ENCODE results near the gene PLN. TPM values are rescaled to one million over a fixed set of nuclear protein-coding genes. Genes with fewer than 3 reads are reported as not detected.

The PLN gene
- total and polyA plus RNA-seq, 10 of the 15 experiments (the other 5 are each of a cell fraction or from before 2014, with no cell fraction given) = 0.16 to 0.44 TPM; not detected in 8

GRCh38 chr6:118565311-118565960 is 17.3 kb downstream of the PLN start (continued):
- TF ChIP-seq, protein P1, sequence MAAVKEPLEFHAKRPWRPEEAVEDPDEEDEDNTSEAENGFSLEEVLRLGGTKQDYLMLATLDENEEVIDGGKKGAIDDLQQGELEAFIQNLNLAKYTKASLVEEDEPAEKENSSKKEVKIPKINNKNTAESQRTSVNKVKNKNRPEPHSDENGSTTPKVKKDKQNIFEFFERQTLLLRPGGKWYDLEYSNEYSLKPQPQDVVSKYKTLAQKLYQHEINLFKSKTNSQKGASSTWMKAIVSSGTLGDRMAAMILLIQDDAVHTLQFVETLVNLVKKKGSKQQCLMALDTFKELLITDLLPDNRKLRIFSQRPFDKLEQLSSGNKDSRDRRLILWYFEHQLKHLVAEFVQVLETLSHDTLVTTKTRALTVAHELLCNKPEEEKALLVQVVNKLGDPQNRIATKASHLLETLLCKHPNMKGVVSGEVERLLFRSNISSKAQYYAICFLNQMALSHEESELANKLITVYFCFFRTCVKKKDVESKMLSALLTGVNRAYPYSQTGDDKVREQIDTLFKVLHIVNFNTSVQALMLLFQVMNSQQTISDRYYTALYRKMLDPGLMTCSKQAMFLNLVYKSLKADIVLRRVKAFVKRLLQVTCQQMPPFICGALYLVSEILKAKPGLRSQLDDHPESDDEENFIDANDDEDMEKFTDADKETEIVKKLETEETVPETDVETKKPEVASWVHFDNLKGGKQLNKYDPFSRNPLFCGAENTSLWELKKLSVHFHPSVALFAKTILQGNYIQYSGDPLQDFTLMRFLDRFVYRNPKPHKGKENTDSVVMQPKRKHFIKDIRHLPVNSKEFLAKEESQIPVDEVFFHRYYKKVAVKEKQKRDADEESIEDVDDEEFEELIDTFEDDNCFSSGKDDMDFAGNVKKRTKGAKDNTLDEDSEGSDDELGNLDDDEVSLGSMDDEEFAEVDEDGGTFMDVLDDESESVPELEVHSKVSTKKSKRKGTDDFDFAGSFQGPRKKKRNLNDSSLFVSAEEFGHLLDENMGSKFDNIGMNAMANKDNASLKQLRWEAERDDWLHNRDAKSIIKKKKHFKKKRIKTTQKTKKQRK (IDR thresholded peaks at IDR 0.05; ENCODE audit: low read depth, low read length) = no peak
- TF ChIP-seq E2F4 (IDR thresholded peaks at IDR 0.05; ENCODE audit: low read depth, low read length) = no peak
- no peak for TF ChIP-seq GATAD2B (conservative IDR thresholded peaks at IDR 0.05; ENCODE audit: low read depth)
- peak; percentile 68 to 91 (median 80) for TF ChIP-seq CTCF (IDR thresholded peaks at IDR 0.05 in 2 of 3, conservative IDR thresholded peaks at IDR 0.05 in 1 of 3; ENCODE audit: control insufficient read depth in 2 of 3, extremely low read depth in 1 of 3, insufficient read depth in 1 of 3, low read depth in 3 of 3, low read length in 3 of 3)
- peak; percentile 20; the same call in 1 of the 2 replicates for TF ChIP-seq ZNF592 (IDR thresholded peaks at IDR 0.05)
- no peak for TF ChIP-seq NRF1 (conservative IDR thresholded peaks at IDR 0.05; ENCODE audit: low read depth, low read length)
- no peak for TF ChIP-seq POLR2AphosphoS5 (IDR thresholded peaks at IDR 0.05; ENCODE audit: low read length)
- TF ChIP-seq SMC3 (IDR thresholded peaks at IDR 0.05; ENCODE audit: borderline replicate concordance, low read length) = peak; percentile 96
- TF ChIP-seq ZBTB4 (CRISPR knock-in tag; IDR thresholded peaks at IDR 0.05) = no peak
- no peak for TF ChIP-seq TCF12 (IDR thresholded peaks at IDR 0.05; ENCODE audit: low read depth, low read length)
- no peak for TF ChIP-seq SP1 (IDR thresholded peaks at IDR 0.05; ENCODE audit: low read depth, low read length)
- TF ChIP-seq IRF4 (IDR thresholded peaks at IDR 0.05; ENCODE audit: low read depth, low read length) = peak; percentile 87
- TF ChIP-seq BHLHE40 (IDR thresholded peaks at IDR 0.05; ENCODE audit: borderline replicate concordance in 1 of 2, low read depth in 2 of 2, low read length in 1 of 2) = peak in 1 of 2 experiments; percentile 24; a peak in 1 of 4 replicates
- TF ChIP-seq RAD21 (IDR thresholded peaks at IDR 0.05; ENCODE audit: insufficient read depth, low read depth, low read length) = peak; percentile 95
- no peak for TF ChIP-seq PAX5 (IDR thresholded peaks at IDR 0.05; ENCODE audit: borderline replicate concordance, low read depth, low read length)

All from GM12878 (cell line).